Thyroid gland (tissue), 4 donors: Measurements from ENCODE around the gene LRRC18.

Experiments
- POLR2A ChIP-seq, 2 donors: fragments of 450-650 bp; IDR thresholded peaks; one replicate each; pipeline ENCODE4 v1.6.1; 2017; ENCODE audit warnings: antibody characterized with exemption in 2 of 2, mild to moderate bottlenecking in 2 of 2, moderate library complexity in 1 of 2
- TF ChIP-seq, protein P1 (sequence below), 6 experiments: fragments of 200-600 bp in 3 of 6; fragments of 450-650 bp in 3 of 6; sonication (generic) in 3 of 6; IDR thresholded peaks; one replicate each; pipeline ENCODE4 v1.5.1; 2016 to 2019; ENCODE audit warnings: antibody characterized with exemption in 6 of 6, mild to moderate bottlenecking in 2 of 6, inconsistent platforms in 1 of 6, moderate library complexity in 1 of 6

DNA sequence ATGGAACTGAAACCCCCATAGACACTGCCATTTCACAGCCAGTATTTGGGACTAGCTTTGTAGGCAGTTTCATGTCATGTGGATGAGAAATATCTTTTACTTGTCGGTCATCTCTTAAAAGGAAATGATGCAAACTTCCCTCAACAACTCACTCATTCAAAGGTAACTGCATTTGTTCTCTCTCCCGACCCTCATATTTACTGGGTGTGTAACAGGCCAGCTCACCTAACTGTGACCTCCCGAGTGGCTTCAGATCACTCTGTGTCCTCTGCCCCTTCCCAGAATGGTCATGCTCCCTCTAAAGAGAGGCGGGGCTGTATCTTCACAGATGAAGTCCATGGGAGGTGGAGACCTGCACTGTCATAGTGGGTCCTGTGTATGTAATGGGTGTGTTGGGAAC, 14.7 kb downstream of the LRRC18 start:
- TF ChIP-seq, protein P1, sequence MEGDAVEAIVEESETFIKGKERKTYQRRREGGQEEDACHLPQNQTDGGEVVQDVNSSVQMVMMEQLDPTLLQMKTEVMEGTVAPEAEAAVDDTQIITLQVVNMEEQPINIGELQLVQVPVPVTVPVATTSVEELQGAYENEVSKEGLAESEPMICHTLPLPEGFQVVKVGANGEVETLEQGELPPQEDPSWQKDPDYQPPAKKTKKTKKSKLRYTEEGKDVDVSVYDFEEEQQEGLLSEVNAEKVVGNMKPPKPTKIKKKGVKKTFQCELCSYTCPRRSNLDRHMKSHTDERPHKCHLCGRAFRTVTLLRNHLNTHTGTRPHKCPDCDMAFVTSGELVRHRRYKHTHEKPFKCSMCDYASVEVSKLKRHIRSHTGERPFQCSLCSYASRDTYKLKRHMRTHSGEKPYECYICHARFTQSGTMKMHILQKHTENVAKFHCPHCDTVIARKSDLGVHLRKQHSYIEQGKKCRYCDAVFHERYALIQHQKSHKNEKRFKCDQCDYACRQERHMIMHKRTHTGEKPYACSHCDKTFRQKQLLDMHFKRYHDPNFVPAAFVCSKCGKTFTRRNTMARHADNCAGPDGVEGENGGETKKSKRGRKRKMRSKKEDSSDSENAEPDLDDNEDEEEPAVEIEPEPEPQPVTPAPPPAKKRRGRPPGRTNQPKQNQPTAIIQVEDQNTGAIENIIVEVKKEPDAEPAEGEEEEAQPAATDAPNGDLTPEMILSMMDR (IDR thresholded peaks at IDR 0.05) = no peak
- no peak for TF ChIP-seq POLR2A (IDR thresholded peaks at IDR 0.05)
